Subcutaneous adipose tissue (tissue), 4 donors: ENCODE results near the gene ATP2B2. TPM values are rescaled to one million over a fixed set of nuclear protein-coding genes. Genes with fewer than 3 reads are reported as not detected.

Experiments
- CTCF ChIP-seq: fragments of 450-650 bp; IDR thresholded peaks from one replicate; pipeline ENCODE4 v1.5.1; 2016; ENCODE audit warnings: low read depth, mild to moderate bottlenecking, control low read depth, antibody characterized with exemption, moderate library complexity
- total RNA-seq, 4 donors: library from RNA; depleted of rRNA; stranded (reverse); fragments of >200 nt; gene quantifications; one replicate each; pipeline ENCODE4 v1.1.0, GENCODE V29; 2016

The ATP2B2 gene
- total RNA-seq, 4 donors from 2014 or later = 0.34 to 0.44 TPM; not detected in 2

GRCh38 chr3:10287936-10288574 lies 217.3 kb downstream of the ATP2B2 start:
- no peak for TF ChIP-seq CTCF

GRCh38 chr3:10286596-10287295 lies 218.6 kb downstream of the ATP2B2 start:
- TF ChIP-seq CTCF = no peak

- TF ChIP-seq CTCF = no peak
Observed at GRCh38 chr3:10286133-10286524, 219.3 kb downstream of the ATP2B2 start.

GRCh38 chr3:10285272-10286132 lies 219.9 kb downstream of the ATP2B2 start:
- no peak for TF ChIP-seq CTCF

GRCh38 chr3:10284496-10284895 lies 220.9 kb downstream of the ATP2B2 start:
- no peak for TF ChIP-seq CTCF

- TF ChIP-seq CTCF = no peak
Observed at GRCh38 chr3:10283638-10284037, 221.7 kb downstream of the ATP2B2 start.

GRCh38 chr3:10281951-10282350 lies 223.4 kb downstream of the ATP2B2 start:
- no peak for TF ChIP-seq CTCF
